GM12892 (cell line): ENCODE results near the gene GNGT2.

Source experiments
- POLR2A ChIP-seq: IDR thresholded peaks from 2 replicates; pipeline ENCODE4 v1.6.1; 2011; ENCODE audit warnings: low read depth, low read length, control low read depth
- POLR2AphosphoS5 ChIP-seq: IDR thresholded peaks from 2 replicates; pipeline ENCODE4 v1.6.1; 2011; ENCODE audit warnings: low read depth, low read length, control low read depth

GRCh38 chr17:49216482-49216881 lies 6.1 kb upstream of the GNGT2 start:
- TF ChIP-seq POLR2A (no peak), POLR2AphosphoS5 (no peak)
